HEK293 (cell line): ENCODE measurements around the gene MICU1.

ENCODE experiments used
- CTCF ChIA-PET: fragments of 350-600 bp; formaldehyde crosslinking; extraction: SDS; loops from one replicate; lab custom pipeline; 2021; ENCODE audit warnings: antibody characterized with exemption; lab: Yijun Ruan, JAX
- POLR2A ChIA-PET: fragments of 300-600 bp; formaldehyde crosslinking; extraction: SDS; loops from one replicate; lab custom pipeline; 2020; ENCODE audit warnings: antibody characterized with exemption, inconsistent platforms; lab: Yijun Ruan, JAX
- H3K27ac ChIP-seq: fragments of 200-500 bp; sonication (Bioruptor generic); 2 replicates; pipeline ENCODE4 v1.5.1; 2014; ENCODE audit warnings: low read depth, low read length, control low read depth, inconsistent platforms; ENCODE audit errors: extremely low read depth
- H3K36me3 ChIP-seq, 2 experiments: fragments of 200-500 bp in 1 of 2; sonication (Bioruptor generic) in 1 of 2; 1 replicate in 1 of 2; 2 replicates in 1 of 2; pipeline ENCODE4 v1.5.1; 2014 to 2017; ENCODE audit warnings: inconsistent platforms in 2 of 2, low read length in 2 of 2; ENCODE audit not compliant: control insufficient read depth in 2 of 2, insufficient read depth in 1 of 2
- H3K4me1 ChIP-seq: fragments of 200-500 bp; sonication (Bioruptor generic); 2 replicates; pipeline ENCODE4 v1.5.1; 2014; ENCODE audit warnings: mild to moderate bottlenecking, low read length, inconsistent platforms; ENCODE audit not compliant: control insufficient read depth, insufficient read depth
- H3K4me3 ChIP-seq: 2 replicates; pipeline ENCODE4 v1.5.1; 2011; ENCODE audit warnings: low read depth, mild to moderate bottlenecking, control low read depth, low read length, moderate library complexity
- H3K9me3 ChIP-seq: fragments of 200-500 bp; sonication (Bioruptor generic); 2 replicates; pipeline ENCODE4 v1.5.1; 2014; ENCODE audit warnings: low read depth, low read length, inconsistent platforms; ENCODE audit not compliant: control insufficient read depth, insufficient read depth
- IKZF3 ChIP-seq: fragments of 450-650 bp; IDR thresholded peaks from 2 replicates; pipeline ENCODE4 v1.5.0; 2018; ENCODE audit warnings: missing biosample characterization, mild to moderate bottlenecking, missing genetic modification characterization, moderate library complexity
- KLF9 ChIP-seq: fragments of 450-650 bp; formaldehyde crosslinking; IDR thresholded peaks from 2 replicates; pipeline ENCODE4 v1.5.1; 2016; ENCODE audit warnings: missing biosample characterization, missing genetic modification characterization, low read depth
- ZNF112 ChIP-seq: fragments of 450-650 bp; formaldehyde crosslinking; IDR thresholded peaks from 2 replicates; pipeline ENCODE4 v1.5.0; 2017; ENCODE audit warnings: missing biosample characterization, missing genetic modification characterization
- ZNF184 ChIP-seq: fragments of 450-650 bp; IDR thresholded peaks from 2 replicates; pipeline ENCODE4 v1.5.1; 2018; ENCODE audit warnings: missing biosample characterization, mild to moderate bottlenecking, missing genetic modification characterization
- ZNF221 ChIP-seq: fragments of 450-650 bp; formaldehyde crosslinking; IDR thresholded peaks from 2 replicates; pipeline ENCODE4 v1.5.1; 2017; ENCODE audit warnings: missing biosample characterization, missing genetic modification characterization, borderline replicate concordance
- ZNF266 ChIP-seq: fragments of 450-650 bp; formaldehyde crosslinking; IDR thresholded peaks from 2 replicates; pipeline ENCODE4 v1.5.1; 2016; ENCODE audit warnings: missing biosample characterization, missing genetic modification characterization, low read depth
- ZNF530 ChIP-seq: fragments of 450-650 bp; formaldehyde crosslinking; IDR thresholded peaks from 2 replicates; pipeline ENCODE4 v1.5.1; 2016; ENCODE audit warnings: low read depth, missing biosample characterization, missing genetic modification characterization
- ZNF561 ChIP-seq: fragments of 450-650 bp; IDR thresholded peaks from 2 replicates; pipeline ENCODE4 v1.5.1; 2018; ENCODE audit warnings: missing biosample characterization, missing genetic modification characterization, borderline replicate concordance
- ZNF621 ChIP-seq: fragments of 450-650 bp; formaldehyde crosslinking; IDR thresholded peaks from 2 replicates; pipeline ENCODE4 v1.5.1; 2017; ENCODE audit warnings: missing biosample characterization, missing genetic modification characterization
- ZNF629 ChIP-seq: fragments of 450-650 bp; formaldehyde crosslinking; IDR thresholded peaks from 2 replicates; pipeline ENCODE4 v1.5.1; 2017; ENCODE audit warnings: missing biosample characterization, missing genetic modification characterization
- ZSCAN30 ChIP-seq: fragments of 450-650 bp; IDR thresholded peaks from 2 replicates; pipeline ENCODE4 v1.5.1; 2018; ENCODE audit warnings: missing biosample characterization, mild to moderate bottlenecking, missing genetic modification characterization, moderate library complexity
- TF ChIP-seq, protein P1 (sequence below): fragments of 450-650 bp; formaldehyde crosslinking; IDR thresholded peaks from 2 replicates; pipeline ENCODE4 v1.5.1; 2017; ENCODE audit warnings: missing biosample characterization, missing genetic modification characterization
- TF ChIP-seq, protein P2 (sequence below): fragments of 450-650 bp; formaldehyde crosslinking; IDR thresholded peaks from 2 replicates; pipeline ENCODE4 v1.5.1; 2016; ENCODE audit warnings: missing biosample characterization, missing genetic modification characterization
- TF ChIP-seq, protein P3 (sequence below): fragments of 450-650 bp; formaldehyde crosslinking; IDR thresholded peaks from 2 replicates; pipeline ENCODE4 v1.5.1; 2017; ENCODE audit warnings: missing biosample characterization, missing genetic modification characterization

MICU1 gene

GRCh38 chr10:72626444-72626754 is 520 bp upstream of the MICU1 start (continued):
- TF ChIP-seq, protein P1, sequence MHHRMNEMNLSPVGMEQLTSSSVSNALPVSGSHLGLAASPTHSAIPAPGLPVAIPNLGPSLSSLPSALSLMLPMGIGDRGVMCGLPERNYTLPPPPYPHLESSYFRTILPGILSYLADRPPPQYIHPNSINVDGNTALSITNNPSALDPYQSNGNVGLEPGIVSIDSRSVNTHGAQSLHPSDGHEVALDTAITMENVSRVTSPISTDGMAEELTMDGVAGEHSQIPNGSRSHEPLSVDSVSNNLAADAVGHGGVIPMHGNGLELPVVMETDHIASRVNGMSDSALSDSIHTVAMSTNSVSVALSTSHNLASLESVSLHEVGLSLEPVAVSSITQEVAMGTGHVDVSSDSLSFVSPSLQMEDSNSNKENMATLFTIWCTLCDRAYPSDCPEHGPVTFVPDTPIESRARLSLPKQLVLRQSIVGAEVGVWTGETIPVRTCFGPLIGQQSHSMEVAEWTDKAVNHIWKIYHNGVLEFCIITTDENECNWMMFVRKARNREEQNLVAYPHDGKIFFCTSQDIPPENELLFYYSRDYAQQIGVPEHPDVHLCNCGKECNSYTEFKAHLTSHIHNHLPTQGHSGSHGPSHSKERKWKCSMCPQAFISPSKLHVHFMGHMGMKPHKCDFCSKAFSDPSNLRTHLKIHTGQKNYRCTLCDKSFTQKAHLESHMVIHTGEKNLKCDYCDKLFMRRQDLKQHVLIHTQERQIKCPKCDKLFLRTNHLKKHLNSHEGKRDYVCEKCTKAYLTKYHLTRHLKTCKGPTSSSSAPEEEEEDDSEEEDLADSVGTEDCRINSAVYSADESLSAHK (tag by site-specific recombination) = peak; percentile 45; the same call in 1 of the 2 replicates
- no peak for TF ChIP-seq ZNF266 (tag by site-specific recombination)
- TF ChIP-seq ZNF530 (tag by site-specific recombination) = no peak
- TF ChIP-seq, protein P2, sequence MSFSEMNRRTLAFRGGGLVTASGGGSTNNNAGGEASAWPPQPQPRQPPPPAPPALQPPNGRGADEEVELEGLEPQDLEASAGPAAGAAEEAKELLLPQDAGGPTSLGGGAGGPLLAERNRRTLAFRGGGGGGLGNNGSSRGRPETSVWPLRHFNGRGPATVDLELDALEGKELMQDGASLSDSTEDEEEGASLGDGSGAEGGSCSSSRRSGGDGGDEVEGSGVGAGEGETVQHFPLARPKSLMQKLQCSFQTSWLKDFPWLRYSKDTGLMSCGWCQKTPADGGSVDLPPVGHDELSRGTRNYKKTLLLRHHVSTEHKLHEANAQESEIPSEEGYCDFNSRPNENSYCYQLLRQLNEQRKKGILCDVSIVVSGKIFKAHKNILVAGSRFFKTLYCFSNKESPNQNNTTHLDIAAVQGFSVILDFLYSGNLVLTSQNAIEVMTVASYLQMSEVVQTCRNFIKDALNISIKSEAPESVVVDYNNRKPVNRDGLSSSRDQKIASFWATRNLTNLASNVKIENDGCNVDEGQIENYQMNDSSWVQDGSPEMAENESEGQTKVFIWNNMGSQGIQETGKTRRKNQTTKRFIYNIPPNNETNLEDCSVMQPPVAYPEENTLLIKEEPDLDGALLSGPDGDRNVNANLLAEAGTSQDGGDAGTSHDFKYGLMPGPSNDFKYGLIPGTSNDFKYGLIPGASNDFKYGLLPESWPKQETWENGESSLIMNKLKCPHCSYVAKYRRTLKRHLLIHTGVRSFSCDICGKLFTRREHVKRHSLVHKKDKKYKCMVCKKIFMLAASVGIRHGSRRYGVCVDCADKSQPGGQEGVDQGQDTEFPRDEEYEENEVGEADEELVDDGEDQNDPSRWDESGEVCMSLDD (tag by site-specific recombination) = 0 out of 2 replicates have a peak, but pooled peaks have one; percentile 38
- TF ChIP-seq, protein P3, sequence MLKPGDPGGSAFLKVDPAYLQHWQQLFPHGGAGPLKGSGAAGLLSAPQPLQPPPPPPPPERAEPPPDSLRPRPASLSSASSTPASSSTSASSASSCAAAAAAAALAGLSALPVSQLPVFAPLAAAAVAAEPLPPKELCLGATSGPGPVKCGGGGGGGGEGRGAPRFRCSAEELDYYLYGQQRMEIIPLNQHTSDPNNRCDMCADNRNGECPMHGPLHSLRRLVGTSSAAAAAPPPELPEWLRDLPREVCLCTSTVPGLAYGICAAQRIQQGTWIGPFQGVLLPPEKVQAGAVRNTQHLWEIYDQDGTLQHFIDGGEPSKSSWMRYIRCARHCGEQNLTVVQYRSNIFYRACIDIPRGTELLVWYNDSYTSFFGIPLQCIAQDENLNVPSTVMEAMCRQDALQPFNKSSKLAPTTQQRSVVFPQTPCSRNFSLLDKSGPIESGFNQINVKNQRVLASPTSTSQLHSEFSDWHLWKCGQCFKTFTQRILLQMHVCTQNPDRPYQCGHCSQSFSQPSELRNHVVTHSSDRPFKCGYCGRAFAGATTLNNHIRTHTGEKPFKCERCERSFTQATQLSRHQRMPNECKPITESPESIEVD (tag by site-specific recombination) = peak; percentile 9; the same call in 1 of the 2 replicates
- 0 out of 2 replicates have a peak, but pooled peaks have one; percentile 59 for TF ChIP-seq ZNF184 (tag by site-specific recombination)
- no peak for TF ChIP-seq ZNF112 (tag by site-specific recombination)
- 0 out of 2 replicates have a peak, but pooled peaks have one; percentile 26 for TF ChIP-seq ZSCAN30 (tag by site-specific recombination)
- TF ChIP-seq, all 188 proteins: peak for 5

DNA sequence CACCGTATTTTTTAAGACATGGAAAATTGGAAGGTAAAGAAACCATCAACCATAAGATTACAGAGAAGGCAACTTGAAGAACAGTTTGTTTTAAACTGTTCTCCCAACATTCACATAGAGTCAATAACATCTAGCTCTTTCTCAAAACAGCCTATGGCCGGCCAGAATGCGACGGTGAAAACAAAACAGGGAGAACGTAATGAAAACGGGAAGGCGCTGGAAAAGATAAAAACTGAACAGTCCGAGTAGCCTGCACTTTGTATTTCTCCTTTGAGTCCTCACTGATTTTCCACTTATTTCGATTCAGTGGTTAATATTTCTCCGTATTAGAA is 637 bp downstream of the MICU1 start:
- H3K4me1 ChIP-seq = peaks cover 5% of the 10 kb centered on the region; the same call in 1 of the 2 replicates
- CTCF ChIA-PET = interaction anchor here (0.7 to 1.9 kb wide), 4 partner anchors 67 to 292 kb away, joined by 3 to 4 read pairs (median 4); partner anchors contain the start of gene MCU

DNA sequence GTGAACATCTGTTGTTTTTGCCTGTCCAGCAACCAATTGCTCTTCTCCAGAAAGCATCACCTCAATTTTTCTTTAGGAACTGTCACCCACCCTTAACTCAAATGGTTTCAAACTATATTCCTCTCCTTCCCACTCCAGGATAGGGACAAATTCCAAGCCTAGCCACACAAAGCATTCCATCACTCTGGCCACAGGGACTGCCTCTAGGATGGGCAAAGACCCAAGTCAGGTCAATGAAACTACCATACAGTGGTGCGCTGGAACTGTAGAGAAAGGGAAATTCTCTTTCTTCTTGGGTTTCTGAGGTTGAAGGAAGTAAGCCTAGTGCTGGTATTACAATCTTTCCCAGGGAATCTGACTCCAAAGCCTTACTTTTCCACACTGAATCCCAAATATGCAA is 3.6 kb downstream of the MICU1 start:
- no peaks in the 10 kb centered on the region for H3K9me3 ChIP-seq
- peaks cover 5% of the 10 kb centered on the region; the same call in 1 of the 2 replicates for H3K4me1 ChIP-seq
- TF ChIP-seq IKZF3 (tag by site-specific recombination) (0 out of 2 replicates have a peak, but pooled peaks have one; percentile 22), ZNF621 (tag by site-specific recombination) (no peak), ZNF629 (no peak)
- ChIA-PET POLR2A (no interaction called here), CTCF (no interaction called here)
- no peak overlapping the region for H3K27ac ChIP-seq
- H3K36me3 ChIP-seq = no peaks in the 10 kb centered on the region; a peak in 1 of 3 replicates
- H3K4me3 ChIP-seq = no peak overlapping the region

More for the DNA sequence above, 637 bp downstream of the MICU1 start:
- no peaks in the 10 kb centered on the region for H3K9me3 ChIP-seq
- POLR2A ChIA-PET = interaction anchor here (0.6 to 3.8 kb wide), 7 partner anchors 13 to 100 kb away, joined by 3 to 22 read pairs (median 5); partner anchors contain the start of gene MCU
- TF ChIP-seq ZNF561 = 0 out of 2 replicates have a peak, but pooled peaks have one; percentile 15
- TF ChIP-seq KLF9 (tag by site-specific recombination) = no peak
- no peak for TF ChIP-seq ZNF221
- TF ChIP-seq, all 188 proteins: peak for 1
- H3K27ac ChIP-seq = peak overlapping the region; percentile 27; the same call in 1 of the 2 replicates
- peak overlapping the region; percentile 70 for H3K4me3 ChIP-seq
- H3K36me3 ChIP-seq = no peaks in the 10 kb centered on the region; a peak in 1 of 3 replicates
